HCT116 (cell line): ENCODE measurements around the gene MARCKSL1. TPM values are rescaled to one million over a fixed set of nuclear protein-coding genes. Genes with fewer than 3 reads are reported as not detected.
A peak's percentile ranks its signal among the peaks of the same experiment; 100 is the strongest.

ENCODE experiments used
- ATAC-seq: fragments of 200-7000 bp; cut with Tn5 transposase; 2 replicates; pipeline ENCODE4 v1.9.1; 2020; ENCODE audit warnings: mild to moderate bottlenecking, moderate library complexity
- BruUV-seq: library from RNA; stranded (reverse); fragments of 400-500 nt; replicated peaks from 2 replicates; lab custom pipeline; 2021; lab: Mats Ljungman, UMichigan
- CTCF ChIA-PET: fragments of 300-600 bp; sonication (Branson Sonifier 250); formaldehyde crosslinking; loops from one replicate; lab custom pipeline; 2021; ENCODE audit warnings: antibody characterized with exemption; lab: Charles Lee
- POLR2A ChIA-PET: fragments of 300-600, 350-600 bp; sonication (Branson Sonifier 250); formaldehyde crosslinking; loops from one replicate; lab custom pipeline; 2021; ENCODE audit warnings: antibody characterized with exemption; lab: Charles Lee
- RAD21 ChIA-PET, 2 experiments: fragments of 300-600 bp; sonication (Branson Sonifier 250); formaldehyde crosslinking; loops; one replicate each; lab custom pipeline; 2023; ENCODE audit warnings: low total read pairs in 2 of 2; ENCODE audit not compliant: uncharacterized antibody in 2 of 2, unreplicated experiment in 2 of 2, low non-redundant PET in 1 of 2; lab: Charles Lee
- DNase-seq: peaks from one replicate; pipeline ENCODE4 v3.0.0-alpha.2; 2010; ENCODE audit warnings: low read depth, low spot score
- H2AFZ ChIP-seq: fragments of 200-600 bp; shearing (Covaris generic), sonication (generic); 2 replicates; pipeline ENCODE4 v1.6.1; 2017; ENCODE audit warnings: low read depth, mixed run types, mixed read lengths, antibody characterized with exemption, low read length; ENCODE audit not compliant: poor library complexity, severe bottlenecking
- H3K27ac ChIP-seq: 2 replicates; pipeline ENCODE4 v1.5.1; 2012; ENCODE audit warnings: low read depth, low read length
- H3K27me3 ChIP-seq: fragments of 200-600 bp; sonication (generic); 2 replicates; pipeline ENCODE4 v1.6.1; 2016; ENCODE audit warnings: mixed run types, low read length, mixed read lengths; ENCODE audit not compliant: insufficient read depth
- H3K36me3 ChIP-seq, 2 experiments: fragments of 200-500 bp in 1 of 2; fragments of 200-600 bp in 1 of 2; sonication (Bioruptor generic) in 1 of 2; sonication (generic) in 1 of 2; 2 replicates each; pipeline versions ENCODE4 v1.5.1 to v1.6.1; 2014 to 2016; ENCODE audit warnings: low read length in 2 of 2, inconsistent platforms in 1 of 2, mixed read lengths in 1 of 2, mixed run types in 1 of 2; ENCODE audit not compliant: insufficient read depth in 2 of 2, control insufficient read depth in 1 of 2
- H3K4me1 ChIP-seq, 2 experiments: fragments of 200-600 bp in 1 of 2; sonication (generic) in 1 of 2; 2 replicates each; pipeline versions ENCODE4 v1.5.1 to v1.6.1; 2012 to 2017; ENCODE audit warnings: low read length in 2 of 2, inconsistent platforms in 1 of 2, mild to moderate bottlenecking in 1 of 2, mixed read lengths in 1 of 2, mixed run types in 1 of 2, moderate library complexity in 1 of 2; ENCODE audit not compliant: insufficient read depth in 2 of 2, control insufficient read depth in 1 of 2
- H3K4me2 ChIP-seq: fragments of 200-600 bp; sonication (generic); 2 replicates; pipeline ENCODE4 v1.6.1; 2017; ENCODE audit warnings: mixed run types, low read length, mixed read lengths
- H3K4me3 ChIP-seq, 2 experiments: fragments of 200-600 bp in 1 of 2; sonication (generic) in 1 of 2; replicated peaks in 1 of 2; 2 replicates each; pipeline ENCODE4 v1.5.1; 2011 to 2016; ENCODE audit warnings: low read length in 2 of 2, control low read depth in 1 of 2, low read depth in 1 of 2, mild to moderate bottlenecking in 1 of 2, mixed read lengths in 1 of 2, mixed run types in 1 of 2
- H3K79me2 ChIP-seq: fragments of 200-600 bp; sonication (generic); 2 replicates; pipeline ENCODE4 v1.6.1; 2017; ENCODE audit warnings: mild to moderate bottlenecking, mixed run types, low read length, moderate library complexity, mixed read lengths; ENCODE audit not compliant: insufficient read depth
- H3K9ac ChIP-seq: fragments of 200-600 bp; sonication (generic); 2 replicates; pipeline ENCODE4 v1.6.1; 2016; ENCODE audit warnings: low read length, mixed read lengths
- H3K9me2 ChIP-seq: fragments of 200-600 bp; sonication (generic), shearing (Covaris generic); 2 replicates; pipeline ENCODE4 v1.6.1; 2017; ENCODE audit warnings: mixed run types, mild to moderate bottlenecking, moderate library complexity; ENCODE audit not compliant: insufficient read depth
- H3K9me3 ChIP-seq, 2 experiments: fragments of 200-500 bp in 1 of 2; fragments of 200-600 bp in 1 of 2; sonication (Bioruptor generic) in 1 of 2; sonication (generic) in 1 of 2; 2 replicates each; pipeline ENCODE4 v1.6.1; 2014 to 2017; ENCODE audit warnings: low read length in 2 of 2, mixed read lengths in 2 of 2, inconsistent platforms in 1 of 2, low read depth in 1 of 2, mild to moderate bottlenecking in 1 of 2, mixed run types in 1 of 2, moderate library complexity in 1 of 2; ENCODE audit not compliant: control insufficient read depth in 1 of 2, insufficient read depth in 1 of 2
- H4K20me1 ChIP-seq: fragments of 200-600 bp; sonication (generic), shearing (Covaris generic); 2 replicates; pipeline ENCODE4 v1.6.1; 2017; ENCODE audit warnings: mixed run types, mild to moderate bottlenecking, moderate library complexity; ENCODE audit not compliant: insufficient read depth
- ATF3 ChIP-seq: IDR thresholded peaks from 2 replicates; pipeline ENCODE4 v1.6.1; 2012
- CBX3 ChIP-seq: IDR thresholded peaks from 2 replicates; pipeline ENCODE4 v1.6.1; 2012; ENCODE audit warnings: low read depth
- CTCF ChIP-seq, 3 experiments: fragments of 200-600 bp in 1 of 3; sonication (generic) in 1 of 3; IDR thresholded peaks in 2 of 3; conservative IDR thresholded peaks in 1 of 3; 2 replicates each; pipeline ENCODE4 v1.5.1; 2012 to 2017; ENCODE audit warnings: low read depth in 2 of 3, low read length in 2 of 3, antibody characterized with exemption in 1 of 3, borderline replicate concordance in 1 of 3, control low read depth in 1 of 3, mild to moderate bottlenecking in 1 of 3, mixed read lengths in 1 of 3, mixed run types in 1 of 3, moderate library complexity in 1 of 3; ENCODE audit not compliant: insufficient read depth in 1 of 3
- EGR1 ChIP-seq: IDR thresholded peaks from 2 replicates; pipeline ENCODE4 v1.6.1; 2012; ENCODE audit warnings: low read depth
- EZH2 ChIP-seq: fragments of 200-600 bp; sonication (generic); IDR thresholded peaks from 2 replicates; pipeline ENCODE4 v1.6.1; 2017; ENCODE audit warnings: antibody characterized with exemption, mixed run types
- EZH2phosphoT487 ChIP-seq: fragments of 200-600 bp; IDR thresholded peaks from 2 replicates; pipeline ENCODE4 v1.6.1; 2018; ENCODE audit warnings: antibody characterized with exemption, borderline replicate concordance
- FOSL1 ChIP-seq: IDR thresholded peaks from 2 replicates; pipeline ENCODE4 v1.6.1; 2012; ENCODE audit warnings: low read depth
- JUND ChIP-seq: IDR thresholded peaks from 2 replicates; pipeline ENCODE4 v1.6.1; 2012
- RAD21 ChIP-seq: IDR thresholded peaks from 2 replicates; pipeline ENCODE4 v1.6.1; 2012; ENCODE audit warnings: low read depth, mild to moderate bottlenecking
- TCF7L2 ChIP-seq: IDR thresholded peaks from 2 replicates; pipeline ENCODE4 v1.7.0; 2011; ENCODE audit warnings: borderline replicate concordance, inconsistent platforms; ENCODE audit not compliant: insufficient read depth, insufficient read length; ENCODE audit errors: extremely low read depth
- ZBTB33 ChIP-seq: IDR thresholded peaks from 2 replicates; pipeline ENCODE4 v1.6.1; 2011; ENCODE audit warnings: mild to moderate bottlenecking, low read length, moderate library complexity; ENCODE audit not compliant: insufficient replicate concordance; ENCODE audit errors: extremely low read depth
- intact Hi-C: fragments of 100-400 bp; cut with micrococcal nuclease; formaldehyde crosslinking; loops from 2 replicates; pipeline ENCODE4 v1.10.0; 2022
- total RNA-seq: library from RNA; stranded (reverse); gene quantifications from one replicate; pipeline ENCODE4 v1.2.1, GENCODE V29; 2021; ENCODE audit not compliant: unreplicated experiment

MARCKSL1 gene
- total RNA-seq, 1 experiment from 2014 or later, result 127 TPM

- Histone ChIP-seq H3K9me3 (no peaks in the 10 kb centered on the region), H3K4me3 (peak overlapping the region; percentile 61 to 77), H3K9ac (peak overlapping the region; percentile 78), H3K4me2 (peak overlapping the region; percentile 93), H3K79me2 (peaks cover 24% of the 10 kb centered on the region), H3K4me1 (peaks cover 22 to 62% of the 10 kb centered on the region in 2 experiments), H3K36me3 (peaks cover 6 to 28% of the 10 kb centered on the region in 2 experiments; a peak in 3 of 4 replicates), H3K27ac (peak overlapping the region; percentile 70), H3K27me3 (no peaks in the 10 kb centered on the region), H3K9me2 (no peaks in the 10 kb centered on the region), H4K20me1 (no peaks in the 10 kb centered on the region), H2AFZ (no peak overlapping the region)
- ATAC-seq, result peak; percentile 27
- ChIA-PET POLR2A (interaction anchor here (0.9 to 2.1 kb wide), 9 partner anchors 10 to 156 kb away, joined by 3 to 22 read pairs (median 5); partner anchors contain the start of genes HDAC1 and TXLNA), RAD21 (interaction anchor here in 1 of 2 experiments (1.3 kb wide), 1 partner anchor 93 kb away, joined by 4 read pairs; no protein-coding TSS in a partner anchor), CTCF (interaction anchor here (0.9 to 2.0 kb wide), 2 partner anchors 16 to 114 kb away, joined by 3 to 8 read pairs; no protein-coding TSS in a partner anchor)
- no TSS peak for BruUV-seq
- intact Hi-C loops, result no loop called here
- no peak for TF ChIP-seq TCF7L2
- no peak for TF ChIP-seq CBX3
- no peak for TF ChIP-seq ATF3
- TF ChIP-seq EZH2, result no peak
- no peak for TF ChIP-seq FOSL1
- no peak for TF ChIP-seq EZH2phosphoT487
- no peak for DNase-seq
These were observed 571 bp downstream of the MARCKSL1 start for GRCh38 chr1:32335535-32335789.

- intact Hi-C loops, result no loop called here
- Histone ChIP-seq H3K4me2 (peak overlapping the region; percentile 93), H3K79me2 (peaks cover 24% of the 10 kb centered on the region), H3K27ac (peak overlapping the region; percentile 70), H3K4me3 (peak overlapping the region; percentile 61 to 77), H3K36me3 (peaks cover 6 to 29% of the 10 kb centered on the region in 2 experiments; a peak in 3 of 4 replicates), H3K9ac (peak overlapping the region; percentile 78), H4K20me1 (no peaks in the 10 kb centered on the region), H3K9me2 (no peaks in the 10 kb centered on the region), H3K9me3 (no peaks in the 10 kb centered on the region), H3K4me1 (peaks cover 22 to 62% of the 10 kb centered on the region in 2 experiments), H3K27me3 (no peaks in the 10 kb centered on the region), H2AFZ (no peak overlapping the region)
- ChIA-PET RAD21 (no interaction called here), CTCF (no interaction called here), POLR2A (interaction anchor here (1.2 to 2.1 kb wide), 4 partner anchors 11 to 155 kb away, joined by 4 to 22 read pairs (median 11); partner anchors contain the start of gene TXLNA)
- TF ChIP-seq RAD21, result peak; percentile 33
- no peak for TF ChIP-seq ATF3
- TF ChIP-seq CTCF (IDR thresholded peaks at IDR 0.05 in 2 of 3, conservative IDR thresholded peaks at IDR 0.05 in 1 of 3; ENCODE audit: borderline replicate concordance in 1 of 3, insufficient read depth in 1 of 3, low read depth in 2 of 3, low read length in 2 of 3), result peak; percentile 41 to 80 (median 61); a peak in 5 of 6 replicates
- no peak for TF ChIP-seq EGR1
- no peak for TF ChIP-seq ZBTB33
- no peak for TF ChIP-seq TCF7L2
- TF ChIP-seq JUND, result no peak
- DNase-seq (no peak), ATAC-seq (peak; percentile 47)
- no TSS peak for BruUV-seq
These were observed 1.0 kb downstream of the MARCKSL1 start for GRCh38 chr1:32334864-32335534.
